HL-60/S4 treated with phorbol 12-myristate 13-acetate at 8.2 ng/mL for 4 days and 3 days (cell line): ENCODE results near the gene SLC12A3.

Experiments
- in situ Hi-C: fragments of 300-500 bp; cut with MboI; formaldehyde crosslinking; loops from 2 replicates; pipeline ENCODE4 v1.15.0; 2022; ENCODE audit warnings: low sequenced_read_pairs

SLC12A3 gene

GRCh38 chr16:56848029-56848936, 16.7 kb upstream of the SLC12A3 start:
- in situ Hi-C loops = no loop called here

- in situ Hi-C loops = no loop called here
Measured at GRCh38 chr16:56848955-56849689, 15.9 kb upstream of the SLC12A3 start.

DNA sequence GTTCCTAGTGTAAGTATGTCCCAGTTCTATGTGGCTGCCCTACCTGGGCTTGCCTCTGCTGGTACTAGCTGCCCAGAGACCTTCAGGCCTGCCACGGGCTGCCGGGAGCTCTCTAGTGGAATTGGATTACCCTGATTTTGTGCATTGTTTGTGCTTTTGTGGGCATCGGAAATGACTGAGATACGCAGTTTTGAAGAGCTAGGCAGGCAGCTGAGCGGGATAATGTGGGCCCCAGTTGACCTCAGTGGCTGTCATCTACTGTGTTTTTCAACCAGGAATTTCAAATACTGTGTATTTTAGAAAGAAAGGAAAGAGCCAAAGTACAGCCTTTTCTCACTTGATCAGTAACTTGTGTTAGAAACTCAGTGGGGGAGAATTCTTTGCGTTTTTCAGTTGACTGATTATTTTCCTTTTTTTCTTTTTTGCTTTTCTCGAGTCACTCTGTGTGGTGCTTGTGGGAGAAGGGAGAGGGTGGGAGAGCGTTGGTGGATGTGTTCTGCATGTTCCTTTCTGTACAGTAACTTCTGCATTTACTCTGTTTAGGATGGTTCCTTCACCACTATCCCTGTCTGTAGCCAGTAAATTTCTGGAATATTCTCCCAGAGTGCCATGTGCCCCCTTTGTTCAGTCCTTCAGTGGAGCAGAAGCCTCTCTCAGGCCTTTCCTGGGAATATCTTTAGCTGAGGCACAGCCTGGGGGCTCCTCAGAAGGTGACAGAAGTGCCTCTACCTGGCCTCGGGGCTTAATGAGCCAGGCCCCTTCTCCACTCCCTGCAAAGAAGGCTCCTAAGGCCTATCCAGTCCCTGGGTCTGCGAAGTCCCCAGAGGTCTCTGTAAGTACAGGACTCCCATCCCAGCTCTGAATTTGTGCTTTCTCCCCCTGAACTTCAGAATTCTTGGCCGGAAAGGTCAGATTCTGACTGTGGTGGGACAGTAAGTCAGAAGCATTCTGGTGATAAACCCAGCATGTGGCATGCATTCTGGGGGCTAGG, 15.0 kb upstream of the SLC12A3 start:
- in situ Hi-C loops = no loop called here

DNA sequence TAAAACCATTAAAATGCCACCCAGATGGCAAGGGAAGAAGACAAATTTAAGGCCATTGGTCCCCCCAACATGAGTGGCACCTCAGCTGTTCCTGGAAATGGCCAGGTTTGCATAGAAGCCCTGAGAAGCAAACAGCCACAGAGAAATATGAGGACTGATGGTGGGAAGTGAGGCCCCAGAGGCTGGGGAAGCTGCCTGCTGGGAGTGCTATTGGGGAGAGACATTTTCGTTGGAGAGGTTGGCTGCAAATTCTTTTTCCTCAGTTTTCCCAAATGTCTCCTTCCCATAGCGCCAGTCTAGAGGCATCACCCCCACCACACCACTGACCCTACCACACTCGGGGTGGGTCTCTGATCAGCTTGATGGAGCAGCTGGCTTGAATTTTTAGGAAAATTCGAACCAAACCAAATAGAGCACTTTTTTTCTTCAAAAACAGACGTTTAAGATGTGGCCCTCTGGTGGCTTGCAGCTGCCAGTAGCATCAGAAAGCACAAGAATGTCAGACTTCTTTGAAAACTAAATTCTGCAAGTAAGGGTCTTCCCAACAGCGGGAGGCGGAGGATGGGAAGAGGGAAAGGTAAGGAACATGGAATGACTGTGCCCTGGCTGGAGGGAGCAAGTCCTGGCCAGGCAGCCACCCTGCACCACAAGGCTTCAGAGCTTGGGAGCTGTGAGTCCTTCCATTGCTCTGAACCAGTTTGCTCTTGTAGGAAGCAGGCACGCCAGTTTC, 13.2 kb upstream of the SLC12A3 start:
- in situ Hi-C loops = no loop called here

- in situ Hi-C loops = no loop called here
Measured at GRCh38 chr16:56852401-56852730, 12.6 kb upstream of the SLC12A3 start.

DNA sequence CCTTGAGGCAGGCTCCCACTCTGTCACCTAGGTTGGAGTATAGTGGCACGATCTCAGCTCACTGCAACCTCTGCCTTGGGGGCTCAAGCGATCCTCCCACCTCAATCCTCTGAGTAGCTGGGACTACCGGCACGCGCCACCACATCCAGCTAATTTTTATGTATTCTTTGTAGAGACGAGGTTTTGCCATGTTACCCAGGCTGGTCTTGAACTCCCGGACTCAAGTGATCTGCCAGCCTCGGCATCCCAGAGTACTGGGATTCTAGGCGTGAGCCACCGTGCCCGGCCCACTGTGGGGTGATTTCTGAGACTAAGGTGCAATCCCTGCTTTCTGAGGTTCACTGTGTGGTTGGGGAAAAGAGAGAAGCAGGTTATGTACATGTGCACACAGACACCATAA, 12.0 kb upstream of the SLC12A3 start:
- in situ Hi-C loops = no loop called here

GRCh38 chr16:56855201-56855600, 9.8 kb upstream of the SLC12A3 start:
- in situ Hi-C loops = no loop called here

- in situ Hi-C loops = no loop called here
Measured at GRCh38 chr16:56855946-56856345, 9.1 kb upstream of the SLC12A3 start.

- in situ Hi-C loops = no loop called here
Measured at GRCh38 chr16:56856876-56857447, 8.0 kb upstream of the SLC12A3 start.

- in situ Hi-C loops = no loop called here
Measured at GRCh38 chr16:56858374-56858773, 6.6 kb upstream of the SLC12A3 start.

GRCh38 chr16:56859636-56860035, 5.4 kb upstream of the SLC12A3 start:
- in situ Hi-C loops = no loop called here

GRCh38 chr16:56860226-56861020, 4.6 kb upstream of the SLC12A3 start:
- in situ Hi-C loops = no loop called here

GRCh38 chr16:56861092-56861610, 3.9 kb upstream of the SLC12A3 start:
- in situ Hi-C loops = no loop called here

- in situ Hi-C loops = no loop called here
Measured at GRCh38 chr16:56861756-56862155, 3.3 kb upstream of the SLC12A3 start.

- in situ Hi-C loops = no loop called here
Measured at GRCh38 chr16:56862776-56863175, 2.2 kb upstream of the SLC12A3 start.

- in situ Hi-C loops = no loop called here
Measured at GRCh38 chr16:56865394-56866062, 521 bp downstream of the SLC12A3 start.

- in situ Hi-C loops = no loop called here
Measured at GRCh38 chr16:56866955-56867830, 2.2 kb downstream of the SLC12A3 start.
